Endothelial cell of umbilical vein (primary cell): ENCODE measurements around the gene NR2F6. TPM values are rescaled to one million over a fixed set of nuclear protein-coding genes. Genes with fewer than 3 reads are reported as not detected.

Source experiments
- BruUV-seq: library from RNA; stranded (reverse); fragments of 400-500 nt; replicated peaks from 2 replicates; lab custom pipeline; 2021; lab: Mats Ljungman, UMichigan
- CTCF ChIA-PET: fragments of 300-600, 350-600 bp; sonication (Branson Sonifier 250); formaldehyde crosslinking; loops from one replicate; lab custom pipeline; 2021; ENCODE audit warnings: antibody characterized with exemption, inconsistent platforms; lab: Charles Lee
- POLR2A ChIA-PET: fragments of 300-600, 350-600 bp; sonication (Branson Sonifier 250); formaldehyde crosslinking; loops from one replicate; lab custom pipeline; 2021; ENCODE audit warnings: antibody characterized with exemption, inconsistent platforms; lab: Charles Lee
- DNase-seq: peaks from one replicate; pipeline ENCODE4 v3.0.0-alpha.2; 2011; ENCODE audit warnings: low read depth, low spot score
- FAIRE-seq: peaks from 2 replicates; lab custom pipeline; 2011; peaks lifted over from hg19 to GRCh38; lab: Jason Lieb, UNC
- H2AFZ ChIP-seq: 2 replicates; pipeline ENCODE4 v1.6.0; 2012; ENCODE audit warnings: low read depth, low read length, control low read depth, inconsistent platforms
- H3K27ac ChIP-seq: 2 replicates; pipeline ENCODE4 v1.5.1; 2011; ENCODE audit warnings: low read depth, mild to moderate bottlenecking, control low read depth, low read length, moderate library complexity; ENCODE audit not compliant: insufficient read depth
- H3K27me3 ChIP-seq, 2 experiments: 2 replicates each; pipeline versions ENCODE4 v1.6.0 to v1.6.1; 2011; ENCODE audit warnings: low read length in 2 of 2, mixed read lengths in 1 of 2; ENCODE audit not compliant: control insufficient read depth in 2 of 2, insufficient read depth in 2 of 2
- H3K36me3 ChIP-seq, 2 experiments: 2 replicates in 1 of 2; 3 replicates in 1 of 2; pipeline ENCODE4 v1.5.1; 2011; ENCODE audit warnings: low read length in 2 of 2, mild to moderate bottlenecking in 1 of 2, moderate library complexity in 1 of 2; ENCODE audit not compliant: control insufficient read depth in 2 of 2, insufficient read depth in 2 of 2; ENCODE audit errors: extremely low read depth in 1 of 2
- H3K4me1 ChIP-seq: 3 replicates; pipeline ENCODE4 v1.5.1; 2011; ENCODE audit warnings: mild to moderate bottlenecking, low read length; ENCODE audit not compliant: control insufficient read depth, insufficient read depth; ENCODE audit errors: extremely low read depth
- H3K4me2 ChIP-seq: 2 replicates; pipeline ENCODE4 v1.6.1; 2011; ENCODE audit warnings: low read length, control low read depth, mixed read lengths; ENCODE audit not compliant: insufficient read depth
- H3K4me3 ChIP-seq, 3 experiments: fragments of 200-600 bp in 1 of 3; sonication (generic), shearing (Covaris generic) in 1 of 3; replicated peaks in 1 of 3; 2 replicates each; pipeline ENCODE4 v1.5.1; 2011 to 2016; ENCODE audit warnings: control low read depth in 3 of 3, low read length in 3 of 3, mild to moderate bottlenecking in 2 of 3, inconsistent platforms in 1 of 3, low read depth in 1 of 3, moderate library complexity in 1 of 3; ENCODE audit not compliant: insufficient read depth in 1 of 3
- H3K79me2 ChIP-seq: 2 replicates; pipeline ENCODE4 v1.6.0; 2012; ENCODE audit warnings: low read length, inconsistent platforms; ENCODE audit not compliant: control insufficient read depth, insufficient read depth
- H3K9ac ChIP-seq: replicated peaks from 2 replicates; pipeline ENCODE3; 2011; ENCODE audit warnings: low read length, control low read depth; ENCODE audit not compliant: insufficient read depth; ENCODE audit errors: extremely low read depth
- H3K9me1 ChIP-seq: replicated peaks from 3 replicates; pipeline ENCODE4 v1.6.0; 2011; ENCODE audit warnings: mild to moderate bottlenecking, low read length; ENCODE audit not compliant: control insufficient read depth, insufficient read depth; ENCODE audit errors: extremely low read depth
- H3K9me3 ChIP-seq: replicated peaks from 2 replicates; pipeline ENCODE4 v1.5.1; 2012; ENCODE audit warnings: low read length, inconsistent platforms; ENCODE audit not compliant: control insufficient read depth, insufficient read depth
- H4K20me1 ChIP-seq: replicated peaks from 2 replicates; pipeline ENCODE3; 2011; ENCODE audit warnings: mild to moderate bottlenecking, low read length; ENCODE audit not compliant: control insufficient read depth, insufficient read depth; ENCODE audit errors: extremely low read depth
- CTCF ChIP-seq, 2 donors: IDR thresholded peaks; 1 replicate in 1 of 2; 2 replicates in 1 of 2; pipeline ENCODE4 v1.5.1; 2011; ENCODE audit warnings: low read length in 2 of 2, mild to moderate bottlenecking in 2 of 2, moderate library complexity in 2 of 2, control low read depth in 1 of 2, inconsistent platforms in 1 of 2, low read depth in 1 of 2; ENCODE audit not compliant: insufficient read depth in 1 of 2; ENCODE audit errors: extremely low read depth in 1 of 2
- EZH2 ChIP-seq: IDR thresholded peaks from 2 replicates; pipeline ENCODE4 v1.6.1; 2012; ENCODE audit warnings: borderline replicate concordance, low read depth, mild to moderate bottlenecking, moderate library complexity, low read length, inconsistent platforms; ENCODE audit not compliant: severe bottlenecking
- JUN ChIP-seq: IDR thresholded peaks from 2 replicates; pipeline ENCODE4 v1.6.1; 2011; ENCODE audit warnings: borderline replicate concordance, low read depth; ENCODE audit not compliant: insufficient read length, insufficient read depth
- MAX ChIP-seq: IDR thresholded peaks from 2 replicates; pipeline ENCODE4 v1.6.1; 2011; ENCODE audit not compliant: insufficient read depth, insufficient read length
- POLR2A ChIP-seq: IDR thresholded peaks from 2 replicates; pipeline ENCODE4 v1.6.1; 2012; ENCODE audit warnings: low read depth, mild to moderate bottlenecking, control low read depth, low read length
- POLR2AphosphoS5 ChIP-seq: IDR thresholded peaks from 2 replicates; pipeline ENCODE4 v1.6.1; 2012; ENCODE audit warnings: low read depth, mild to moderate bottlenecking, control low read depth, low read length, moderate library complexity; ENCODE audit not compliant: insufficient read depth
- dilution Hi-C: fragments of 300-500 bp; cut with MboI; formaldehyde crosslinking; loops from one replicate; pipeline ENCODE4 v1.15.0; 2019; ENCODE audit warnings: low sequenced_read_pairs; ENCODE audit not compliant: extremely low pct_ligation_motif_present
- intact Hi-C: fragments of 100-400 bp; cut with micrococcal nuclease; formaldehyde crosslinking; loops from one replicate; pipeline ENCODE4 v1.10.0; 2022
- polyA plus RNA-seq, 4 experiments: library from polyadenylated mRNA; depleted of rRNA in 3 of 4; stranded (reverse) in 3 of 4; unstranded in 1 of 4; fragments of >200 nt; gene quantifications; 2 replicates each; pipeline versions ENCODE4 v1.2.1 to v1.2.3, GENCODE V29; 2011 to 2012; ENCODE audit warnings: missing spikeins in 1 of 4
- total RNA-seq: library from RNA; stranded (reverse); gene quantifications from 2 replicates; pipeline ENCODE4 v1.2.3, GENCODE V29; 2021

The NR2F6 gene
- total and polyA plus RNA-seq, 2 donors (not counting 3 experiments of a cell fraction or from before 2014, with no cell fraction given): 36.1 to 38.9 TPM

- Histone ChIP-seq H3K9me3 (no peaks in the 10 kb centered on the region), H3K27me3 (no peaks in the 10 kb centered on the region), H3K27ac (no peak overlapping the region), H3K4me2 (no peak overlapping the region), H3K4me1 (peaks cover 6% of the 10 kb centered on the region), H3K9me1 (no peaks in the 10 kb centered on the region), H4K20me1 (no peaks in the 10 kb centered on the region), H3K79me2 (no peaks in the 10 kb centered on the region), H3K9ac (no peak overlapping the region), H3K4me3 (peak overlapping the region in 1 of 3 experiments; percentile 11), H2AFZ (peak overlapping the region; percentile 67), H3K36me3 (peaks cover 0 to under 1% of the 10 kb centered on the region in 2 experiments)
- ChIA-PET CTCF (interaction anchor here (0.6 to 0.8 kb wide), 2 partner anchors 16 to 97 kb away, joined by 3 read pairs; partner anchors contain the start of gene MRPL34), POLR2A (no interaction called here)
- BruUV-seq: no TSS peak
- TF ChIP-seq MAX: no peak
- intact Hi-C loops: no loop called here
- DNase-seq (peak; percentile 74), FAIRE-seq (peak; percentile 96)
- dilution Hi-C loops: no loop called here
Observed at GRCh38 chr19:17289489-17289888, 43.8 kb upstream of the NR2F6 start.

DNA sequence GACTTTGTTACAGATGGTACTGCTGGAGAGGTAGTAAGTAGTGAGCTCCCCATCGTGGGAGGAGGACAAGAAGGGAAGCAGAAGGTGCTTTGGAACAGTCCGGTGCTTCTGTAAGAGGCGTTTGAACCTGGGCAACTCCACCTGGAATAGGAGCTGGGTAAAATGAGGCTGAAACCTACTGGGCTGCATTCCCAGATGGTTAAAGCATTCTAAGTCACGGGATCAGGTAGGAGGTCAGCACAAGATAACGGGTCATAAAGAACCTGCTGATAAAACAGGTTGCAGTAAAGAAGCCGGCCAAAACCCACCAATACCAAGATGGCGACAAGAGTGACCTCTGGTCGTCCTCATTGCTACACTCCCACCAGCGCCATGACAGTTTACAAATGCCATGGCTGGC lies 41.0 kb upstream of the NR2F6 start:
- no peak overlapping the region for H3K9ac ChIP-seq
- no peak overlapping the region for H3K4me2 ChIP-seq
- dilution Hi-C loops (no loop called here), intact Hi-C loops (no loop called here)
- no peak for TF ChIP-seq POLR2A
- no peak for TF ChIP-seq JUN
- TF ChIP-seq CTCF (IDR thresholded peaks at IDR 0.05; ENCODE audit: extremely low read depth in 1 of 2, insufficient read depth in 1 of 2, low read depth in 1 of 2, low read length in 2 of 2): no peak
- no peak for TF ChIP-seq EZH2
- no peak for TF ChIP-seq POLR2AphosphoS5
- no peaks in the 10 kb centered on the region for H3K79me2 ChIP-seq
- CTCF ChIA-PET: interaction anchor here (1.4 kb wide), 1 partner anchor 83 kb away, joined by 3 read pairs; no protein-coding TSS in a partner anchor
- peaks cover 7% of the 10 kb centered on the region for H3K4me1 ChIP-seq
- H3K27ac ChIP-seq: no peak overlapping the region
- DNase-seq (no peak), FAIRE-seq (no peak)
- no peaks in the 10 kb centered on the region for H4K20me1 ChIP-seq
- no TSS peak for BruUV-seq
- no peak overlapping the region for H3K4me3 ChIP-seq
- H3K9me3 ChIP-seq: no peaks in the 10 kb centered on the region
- H2AFZ ChIP-seq: no peak overlapping the region
- no peaks in the 10 kb centered on the region for H3K27me3 ChIP-seq
- POLR2A ChIA-PET: no interaction called here
- H3K36me3 ChIP-seq: no peaks in the 10 kb centered on the region
- H3K9me1 ChIP-seq: no peaks in the 10 kb centered on the region
